Right lobe of liver (tissue), 6 donors: ENCODE measurements around the gene VPS11. TPM values are rescaled to one million over a fixed set of nuclear protein-coding genes. Genes with fewer than 3 reads are reported as not detected.

Experiments
- ATAC-seq, 4 donors: fragments of 200-7000 bp; cut with Tn5 transposase; one replicate each; pipeline ENCODE4 v1.9.1; 2020; ENCODE audit warnings: mild to moderate bottlenecking in 4 of 4, moderate library complexity in 4 of 4
- DNase-seq, 3 donors: peaks; one replicate each; pipeline ENCODE4 v3.0.0-alpha.2; 2020
- H3K27ac ChIP-seq, 3 donors: fragments of 200-600 bp; one replicate each; pipeline ENCODE4 v1.8.0; 2022
- H3K27me3 ChIP-seq, 2 donors: fragments of 200-600 bp; one replicate each; pipeline ENCODE4 v1.8.0; 2022
- H3K36me3 ChIP-seq, 4 donors: fragments of 200-600 bp; sonication (generic) in 1 of 4; one replicate each; pipeline versions ENCODE4 v1.5.1 to v1.8.0; 2017 to 2022; ENCODE audit warnings: control low read depth in 1 of 4
- H3K4me1 ChIP-seq, 4 donors: fragments of 200-600 bp; sonication (generic) in 1 of 4; one replicate each; pipeline versions ENCODE4 v1.5.1 to v1.8.0; 2017 to 2022; ENCODE audit warnings: control low read depth in 1 of 4
- H3K4me3 ChIP-seq, 3 donors: fragments of 200-600 bp; one replicate each; pipeline ENCODE4 v1.8.0; 2022
- H3K9me3 ChIP-seq, 4 donors: fragments of 200-600 bp; sonication (generic) in 1 of 4; one replicate each; pipeline versions ENCODE4 v1.5.1 to v1.8.0; 2017 to 2022; ENCODE audit warnings: control low read depth in 1 of 4
- POLR2A ChIP-seq: fragments of 450-650 bp; IDR thresholded peaks from one replicate; pipeline ENCODE4 v1.6.1; 2017; ENCODE audit warnings: antibody characterized with exemption, mild to moderate bottlenecking
- WGBS: methylation state at CpG from one replicate; pipeline ENCODE4 v1.1.6; 2018; ENCODE audit warnings: low coverage, low lambda C conversion rate; ENCODE audit not compliant: insufficient coverage; ENCODE audit errors: missing lambda C conversion rate; 5-methylcytosine and 5-hydroxymethylcytosine counted together
- intact Hi-C, 2 donors: fragments of 100-400 bp; cut with DNase I; formaldehyde crosslinking; loops; one replicate each; pipeline versions ENCODE4 v1.11.2 to v1.14.1; 2022
- total RNA-seq, 6 experiments: library from RNA; depleted of rRNA in 2 of 6; stranded (reverse); fragments of >200 nt in 2 of 6; fragmentation: NEBNext Ultra II Directional in 3 of 6; extraction: Animal tissue kit (Norgen Biotek cat#: 25700) in 3 of 6; gene quantifications; one replicate each; pipeline versions ENCODE4 v1.1.0 to v1.2.4, GENCODE V29; 2016 to 2023
- TF ChIP-seq, protein P1 (sequence below), 4 donors: fragments of 200-600 bp in 3 of 4; fragments of 450-650 bp in 1 of 4; IDR thresholded peaks; one replicate each; pipeline versions ENCODE4 v1.5.1 to v1.8.0; 2016 to 2022; ENCODE audit warnings: antibody characterized with exemption in 4 of 4, mild to moderate bottlenecking in 2 of 4
- donor health status: DM: no; HTN: yes; CAD: no.
- donor health status: DM: no; HTN: no; CAD: no.
- donor health status: DM: no; HTN: no; CAD: no.
- donor health status: DM: no; HTN: yes; CAD: no.
- donor health status: DM: no; HTN: yes; CAD: no.

The VPS11 gene
- total RNA-seq, 6 experiments from 2014 or later, result 8.5 to 18.3 (median 11.3) TPM

DNA sequence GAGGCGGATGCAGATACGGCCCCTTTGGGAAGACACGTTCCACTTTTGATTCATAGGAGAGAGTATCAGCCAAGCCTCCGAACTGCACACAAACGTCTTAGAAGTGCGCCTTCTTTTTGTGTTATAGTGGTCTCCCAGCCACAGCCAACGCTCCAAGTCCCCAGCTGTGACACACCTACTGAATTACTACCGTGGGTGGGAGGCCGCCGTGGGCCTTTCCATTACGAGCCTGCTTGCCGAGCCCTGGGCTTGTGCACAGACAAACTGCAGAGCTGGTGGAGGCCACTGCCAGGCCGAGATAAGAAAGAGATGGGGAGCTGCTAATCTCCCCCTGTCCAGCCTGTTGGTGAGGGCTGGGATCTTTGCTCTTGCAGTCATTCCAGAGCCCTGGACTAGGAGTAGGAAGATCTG is 17.8 kb downstream of the VPS11 start:
- ATAC-seq (peak in 1 of 4 donors; percentile 3), DNase-seq (no peak)
- no peaks in the 10 kb centered on the region for H3K9me3 ChIP-seq
- H3K27ac ChIP-seq, result peak overlapping the region; percentile 75 to 91 (median 85)
- TF ChIP-seq POLR2A, result no peak
- TF ChIP-seq, protein P1, sequence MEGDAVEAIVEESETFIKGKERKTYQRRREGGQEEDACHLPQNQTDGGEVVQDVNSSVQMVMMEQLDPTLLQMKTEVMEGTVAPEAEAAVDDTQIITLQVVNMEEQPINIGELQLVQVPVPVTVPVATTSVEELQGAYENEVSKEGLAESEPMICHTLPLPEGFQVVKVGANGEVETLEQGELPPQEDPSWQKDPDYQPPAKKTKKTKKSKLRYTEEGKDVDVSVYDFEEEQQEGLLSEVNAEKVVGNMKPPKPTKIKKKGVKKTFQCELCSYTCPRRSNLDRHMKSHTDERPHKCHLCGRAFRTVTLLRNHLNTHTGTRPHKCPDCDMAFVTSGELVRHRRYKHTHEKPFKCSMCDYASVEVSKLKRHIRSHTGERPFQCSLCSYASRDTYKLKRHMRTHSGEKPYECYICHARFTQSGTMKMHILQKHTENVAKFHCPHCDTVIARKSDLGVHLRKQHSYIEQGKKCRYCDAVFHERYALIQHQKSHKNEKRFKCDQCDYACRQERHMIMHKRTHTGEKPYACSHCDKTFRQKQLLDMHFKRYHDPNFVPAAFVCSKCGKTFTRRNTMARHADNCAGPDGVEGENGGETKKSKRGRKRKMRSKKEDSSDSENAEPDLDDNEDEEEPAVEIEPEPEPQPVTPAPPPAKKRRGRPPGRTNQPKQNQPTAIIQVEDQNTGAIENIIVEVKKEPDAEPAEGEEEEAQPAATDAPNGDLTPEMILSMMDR (IDR thresholded peaks at IDR 0.05), result no peak
- WGBS, result 0% methylated on average over 8 of the region's 13 CpGs
- H3K4me3 ChIP-seq, result peak overlapping the region; percentile 71 to 98 (median 94)
- H3K4me1 ChIP-seq, result peaks cover 0 to 13% (median 4%) of the 10 kb centered on the region in 4 donors
- intact Hi-C loops, result no loop called here
- H3K36me3 ChIP-seq, result peaks cover 0 to 20% (median 8%) of the 10 kb centered on the region in 4 donors
- no peaks in the 10 kb centered on the region for H3K27me3 ChIP-seq

- no peak overlapping the region for H3K27ac ChIP-seq
- H3K9me3 ChIP-seq, result no peaks in the 10 kb centered on the region
- intact Hi-C loops, result no loop called here
- peaks cover 0 to 4% (median 0%) of the 10 kb centered on the region in 4 donors for H3K36me3 ChIP-seq
- ATAC-seq, result no peak
- H3K4me3 ChIP-seq, result no peak overlapping the region
- peaks cover 0 to 13% (median 4%) of the 10 kb centered on the region in 4 donors for H3K4me1 ChIP-seq
- no peaks in the 10 kb centered on the region for H3K27me3 ChIP-seq
- no peak for DNase-seq
- 88% methylated on average over 3 of the region's 6 CpGs for WGBS
- TF ChIP-seq, protein P1 (IDR thresholded peaks at IDR 0.05), result no peak
Measured at GRCh38 chr11:119087123-119087522, 19.5 kb downstream of the VPS11 start.

DNA sequence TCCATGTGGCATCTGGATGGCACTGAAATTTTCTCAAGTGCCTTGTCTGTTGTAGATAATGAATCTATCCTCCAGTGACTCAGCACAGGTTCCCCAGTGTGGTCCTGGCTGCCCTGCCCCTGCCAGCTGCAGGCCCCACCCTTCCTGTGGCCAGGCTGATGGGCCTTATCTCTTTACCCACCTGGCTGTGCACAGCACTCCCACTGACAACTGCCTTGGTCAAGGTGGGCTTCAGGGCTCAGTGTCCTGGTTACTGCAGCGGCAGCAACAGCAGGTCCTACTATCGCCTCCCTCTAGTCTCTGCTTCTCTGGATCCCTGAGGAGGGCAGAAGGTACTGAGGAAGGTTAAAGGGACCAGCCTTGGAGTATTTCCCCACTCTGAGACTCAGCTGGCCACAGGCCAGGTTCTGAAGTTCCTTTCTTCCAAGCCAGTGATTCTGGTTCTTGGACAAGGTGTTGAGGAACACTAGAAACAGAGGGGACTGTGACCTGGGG is 20.2 kb downstream of the VPS11 start:
- ATAC-seq (no peak), DNase-seq (no peak)

DNA sequence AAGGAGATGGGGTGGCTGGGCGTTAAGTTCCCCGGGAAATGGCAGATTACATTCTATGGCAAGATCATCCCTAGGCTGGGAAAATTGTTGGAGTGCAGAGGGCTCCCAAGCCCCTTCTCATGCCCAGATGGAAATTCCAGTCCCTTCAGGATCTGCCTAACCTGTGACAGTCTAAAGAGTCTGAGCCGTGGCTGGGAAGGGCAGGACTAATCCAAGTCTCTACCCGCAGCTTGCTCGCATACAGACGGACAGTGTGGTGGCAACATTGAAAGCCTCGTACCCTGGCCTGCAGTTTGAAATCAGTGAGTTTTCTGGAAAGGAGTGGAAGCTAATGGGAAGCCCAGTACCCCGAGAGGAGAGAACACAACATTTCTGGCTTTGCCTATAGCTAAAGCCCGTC is 20.8 kb downstream of the VPS11 start:
- no peak for DNase-seq
- no peak overlapping the region for H3K4me3 ChIP-seq
- WGBS, result 87% methylated on average over 3 of the region's 9 CpGs
- H3K4me1 ChIP-seq, result peaks cover 0 to 19% (median 8%) of the 10 kb centered on the region in 4 donors
- intact Hi-C loops, result no loop called here
- no peaks in the 10 kb centered on the region for H3K9me3 ChIP-seq
- H3K27me3 ChIP-seq, result no peaks in the 10 kb centered on the region
- TF ChIP-seq, protein P1 (IDR thresholded peaks at IDR 0.05), result no peak
- no peak for TF ChIP-seq POLR2A
- H3K36me3 ChIP-seq, result no peaks in the 10 kb centered on the region
- no peak overlapping the region for H3K27ac ChIP-seq
- no peak for ATAC-seq

More for the DNA sequence above, 20.2 kb downstream of the VPS11 start:
- H3K4me3 ChIP-seq, result no peak overlapping the region
- H3K27ac ChIP-seq, result no peak overlapping the region
- H3K36me3 ChIP-seq, result no peaks in the 10 kb centered on the region
- H3K9me3 ChIP-seq, result no peaks in the 10 kb centered on the region
- TF ChIP-seq POLR2A, result no peak
- TF ChIP-seq, protein P1 (IDR thresholded peaks at IDR 0.05), result no peak
- WGBS, result 92% methylated on average over 2 of the region's 2 CpGs
- intact Hi-C loops, result no loop called here
- peaks cover 0 to 13% (median 5%) of the 10 kb centered on the region in 4 donors for H3K4me1 ChIP-seq
- no peaks in the 10 kb centered on the region for H3K27me3 ChIP-seq
